NT2/D1 (cell line): ENCODE results near the gene EPHB4.

Experiments
- DNase-seq: peaks from one replicate; pipeline ENCODE4 v3.0.0-alpha.2; 2011; ENCODE audit warnings: low read depth, low spot score
- H3K27me3 ChIP-seq: 2 replicates; pipeline ENCODE4 v1.6.0; 2011; ENCODE audit warnings: mild to moderate bottlenecking; ENCODE audit not compliant: insufficient read length, insufficient read depth
- H3K36me3 ChIP-seq: 2 replicates; pipeline ENCODE4 v1.6.1; 2011; ENCODE audit warnings: mild to moderate bottlenecking, low read length, mixed read lengths; ENCODE audit not compliant: insufficient read depth, insufficient read length
- H3K4me1 ChIP-seq: 2 replicates; pipeline ENCODE4 v1.5.1; 2011; ENCODE audit not compliant: insufficient read depth, insufficient read length
- H3K4me3 ChIP-seq: 2 replicates; pipeline ENCODE4 v1.5.1; 2011; ENCODE audit warnings: low read depth; ENCODE audit not compliant: insufficient read length
- H3K9ac ChIP-seq: 2 replicates; pipeline ENCODE4 v1.6.0; 2011; ENCODE audit warnings: low read depth; ENCODE audit not compliant: insufficient read length
- H3K9me3 ChIP-seq: 2 replicates; pipeline ENCODE4 v1.5.1; 2011; ENCODE audit warnings: mild to moderate bottlenecking, low read length; ENCODE audit not compliant: insufficient read depth
- SUZ12 ChIP-seq: IDR thresholded peaks from 2 replicates; pipeline ENCODE4 v1.6.1; 2011; ENCODE audit not compliant: insufficient read length, insufficient read depth; ENCODE audit errors: extremely low read depth
- YY1 ChIP-seq: IDR thresholded peaks from 2 replicates; pipeline ENCODE4 v1.6.1; 2011; ENCODE audit not compliant: insufficient read length, insufficient read depth
- ZNF274 ChIP-seq: IDR thresholded peaks from 2 replicates; pipeline ENCODE4 v1.6.1; 2011; ENCODE audit warnings: mild to moderate bottlenecking, low read depth, low read length

The EPHB4 gene

GRCh38 chr7:100830396-100830795 is 3.1 kb upstream of the EPHB4 start:
- H3K27me3 ChIP-seq: no peaks in the 10 kb centered on the region
- H3K9me3 ChIP-seq: no peaks in the 10 kb centered on the region
- TF ChIP-seq YY1 (no peak), ZNF274 (no peak), SUZ12 (no peak)
- no peak overlapping the region for H3K4me3 ChIP-seq
- H3K36me3 ChIP-seq: no peaks in the 10 kb centered on the region
- H3K9ac ChIP-seq: no peak overlapping the region
- H3K4me1 ChIP-seq: no peaks in the 10 kb centered on the region
- no peak for DNase-seq

DNA sequence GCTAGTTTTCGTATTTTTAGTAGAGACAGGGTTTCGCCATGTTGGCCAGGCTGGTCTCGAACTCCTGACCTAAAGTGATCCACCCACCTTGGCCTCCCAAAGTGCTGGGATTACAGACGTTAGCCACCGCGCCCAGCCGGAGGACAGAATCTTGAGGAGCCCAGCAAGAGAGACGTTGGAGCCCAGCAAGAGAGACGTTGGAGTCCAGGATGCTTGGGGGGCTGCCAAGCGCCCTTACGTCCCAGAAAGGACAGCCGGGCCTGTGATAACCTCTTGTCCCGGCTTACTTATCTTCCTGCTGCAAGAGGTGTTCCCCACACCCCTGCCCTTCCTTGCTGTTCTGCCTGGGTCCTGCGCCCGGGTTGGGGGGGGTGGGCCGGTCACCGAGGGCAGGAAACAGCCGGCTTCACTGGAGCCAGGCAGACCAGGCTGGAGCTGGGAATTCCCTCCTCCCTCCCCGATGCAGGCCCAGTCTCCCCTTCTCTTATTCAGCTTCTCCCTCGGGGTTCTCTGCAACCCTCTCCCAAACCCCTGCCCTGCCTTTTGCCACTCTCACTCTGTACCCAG is 1.9 kb upstream of the EPHB4 start:
- Histone ChIP-seq H3K4me3 (no peak overlapping the region), H3K9me3 (no peaks in the 10 kb centered on the region), H3K4me1 (peaks cover under 1% of the 10 kb centered on the region), H3K9ac (peak overlapping the region; percentile 32), H3K27me3 (no peaks in the 10 kb centered on the region), H3K36me3 (peaks cover 7% of the 10 kb centered on the region)
- TF ChIP-seq ZNF274 (no peak), SUZ12 (no peak), YY1 (no peak)
- DNase-seq: no peak

- no peaks in the 10 kb centered on the region for H3K27me3 ChIP-seq
- H3K4me3 ChIP-seq: peak overlapping the region; percentile 66
- no peak for DNase-seq
- TF ChIP-seq ZNF274 (no peak), SUZ12 (no peak), YY1 (no peak)
- H3K36me3 ChIP-seq: peaks cover 31% of the 10 kb centered on the region
- H3K4me1 ChIP-seq: peaks cover 7% of the 10 kb centered on the region
- H3K9ac ChIP-seq: peak overlapping the region; percentile 87
- no peaks in the 10 kb centered on the region for H3K9me3 ChIP-seq
Observed at GRCh38 chr7:100826514-100827329, 601 bp downstream of the EPHB4 start.

GRCh38 chr7:100825751-100826513 is 1.4 kb downstream of the EPHB4 start:
- Histone ChIP-seq H3K9ac (peak overlapping the region; percentile 87), H3K4me3 (peak overlapping the region; percentile 66), H3K27me3 (no peaks in the 10 kb centered on the region), H3K36me3 (peaks cover 33% of the 10 kb centered on the region), H3K9me3 (no peaks in the 10 kb centered on the region), H3K4me1 (peaks cover 7% of the 10 kb centered on the region)
- DNase-seq: no peak
- no peak for TF ChIP-seq SUZ12
- no peak for TF ChIP-seq YY1
- TF ChIP-seq ZNF274: no peak

GRCh38 chr7:100825215-100825671 is 2.1 kb downstream of the EPHB4 start:
- H3K27me3 ChIP-seq: no peaks in the 10 kb centered on the region
- H3K4me1 ChIP-seq: peaks cover 7% of the 10 kb centered on the region
- H3K36me3 ChIP-seq: peaks cover 40% of the 10 kb centered on the region
- DNase-seq: no peak
- H3K9ac ChIP-seq: peak overlapping the region; percentile 87
- H3K9me3 ChIP-seq: no peaks in the 10 kb centered on the region
- TF ChIP-seq ZNF274: no peak
- no peak for TF ChIP-seq YY1
- peak overlapping the region; percentile 66 for H3K4me3 ChIP-seq

DNA sequence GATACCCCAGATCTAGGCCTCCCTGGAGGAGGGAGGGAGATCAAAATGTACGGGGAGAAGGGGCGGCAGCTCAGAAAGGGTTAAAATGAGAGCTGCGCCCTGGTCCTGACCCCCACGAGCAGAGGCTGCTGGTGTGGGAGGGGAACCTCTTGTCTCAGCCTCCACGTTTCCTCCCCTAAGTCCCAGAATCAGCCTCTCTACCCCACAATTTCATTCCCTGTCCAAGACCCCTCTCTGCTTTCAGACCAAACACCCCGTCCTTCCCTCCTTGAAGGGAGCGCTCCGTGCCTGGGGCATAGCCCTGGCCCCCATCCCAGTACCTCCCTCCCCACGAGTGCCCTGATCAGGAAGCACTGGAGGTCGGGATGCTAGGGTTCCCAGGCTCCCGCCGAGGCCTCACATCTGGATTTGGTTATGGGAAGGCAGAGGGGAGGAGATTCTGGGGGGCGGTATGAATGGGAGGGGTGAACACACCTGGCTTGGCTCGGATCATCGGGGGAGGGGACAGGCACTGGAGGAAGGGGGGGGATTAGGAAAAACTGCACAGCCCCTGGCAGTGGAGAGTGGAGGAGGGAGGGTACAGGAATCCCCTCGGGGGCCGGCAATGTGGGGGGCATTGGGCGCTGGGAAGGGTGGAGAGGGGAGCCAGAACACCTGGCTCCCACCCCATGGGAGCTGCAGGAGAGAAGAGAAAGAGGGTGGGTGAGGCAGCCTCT is 2.7 kb downstream of the EPHB4 start:
- Histone ChIP-seq H3K4me3 (peak overlapping the region; percentile 3), H3K9ac (peak overlapping the region; percentile 87)

GRCh38 chr7:100823534-100823933 is 3.8 kb downstream of the EPHB4 start:
- Histone ChIP-seq H3K36me3 (peaks cover 55% of the 10 kb centered on the region), H3K4me1 (peaks cover 11% of the 10 kb centered on the region), H3K9ac (no peak overlapping the region), H3K27me3 (no peaks in the 10 kb centered on the region), H3K9me3 (no peaks in the 10 kb centered on the region), H3K4me3 (no peak overlapping the region)
- TF ChIP-seq SUZ12 (no peak), YY1 (no peak), ZNF274 (no peak)
- DNase-seq: no peak

More for the DNA sequence above, 2.7 kb downstream of the EPHB4 start:
- Histone ChIP-seq H3K36me3 (peaks cover 46% of the 10 kb centered on the region), H3K4me1 (peaks cover 10% of the 10 kb centered on the region), H3K9me3 (no peaks in the 10 kb centered on the region), H3K27me3 (no peaks in the 10 kb centered on the region)
- TF ChIP-seq ZNF274 (no peak), YY1 (no peak), SUZ12 (no peak)
- no peak for DNase-seq
